HG03558 (cell line): ENCODE data around the gene TMC8.
"Not testable (repeated sequence)": the region's sequence is repeated elsewhere in the genome, so short reads cannot be mapped to it uniquely, and the experiment has no call there.

Experiments used
- ATAC-seq: cut with Tn5 transposase; IDR thresholded peaks from one replicate; pipeline ENCODE4 v1.9.1; 2021; ENCODE audit warnings: moderate number of reproducible peaks; ENCODE audit not compliant: unreplicated experiment; ENCODE audit errors: extremely low read depth

Gene TMC8

DNA sequence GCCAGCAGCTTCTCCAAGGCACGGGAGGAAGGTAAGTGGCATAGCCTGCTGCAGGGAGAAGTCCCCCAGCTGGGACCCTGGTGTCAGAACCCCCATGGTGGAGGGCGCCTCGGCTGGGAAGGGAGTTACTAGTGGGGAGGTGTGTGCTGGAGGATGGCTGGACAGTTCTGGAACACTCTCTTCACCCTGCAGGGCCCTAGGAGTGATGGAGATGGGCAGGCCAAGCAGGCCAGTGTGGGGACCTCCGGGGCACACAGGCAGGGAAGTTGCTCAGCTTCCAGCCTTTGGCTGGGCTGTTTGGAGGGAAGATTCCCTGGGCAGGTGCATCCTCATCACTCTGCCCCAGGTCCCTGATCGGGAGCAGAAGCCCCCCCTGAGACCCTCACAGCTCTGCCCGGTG, 16.3 kb downstream of the TMC8 start:
- no peak for ATAC-seq

- ATAC-seq, result no peak
Measured at GRCh38 chr17:78147315-78147998, 16.9 kb downstream of the TMC8 start.

DNA sequence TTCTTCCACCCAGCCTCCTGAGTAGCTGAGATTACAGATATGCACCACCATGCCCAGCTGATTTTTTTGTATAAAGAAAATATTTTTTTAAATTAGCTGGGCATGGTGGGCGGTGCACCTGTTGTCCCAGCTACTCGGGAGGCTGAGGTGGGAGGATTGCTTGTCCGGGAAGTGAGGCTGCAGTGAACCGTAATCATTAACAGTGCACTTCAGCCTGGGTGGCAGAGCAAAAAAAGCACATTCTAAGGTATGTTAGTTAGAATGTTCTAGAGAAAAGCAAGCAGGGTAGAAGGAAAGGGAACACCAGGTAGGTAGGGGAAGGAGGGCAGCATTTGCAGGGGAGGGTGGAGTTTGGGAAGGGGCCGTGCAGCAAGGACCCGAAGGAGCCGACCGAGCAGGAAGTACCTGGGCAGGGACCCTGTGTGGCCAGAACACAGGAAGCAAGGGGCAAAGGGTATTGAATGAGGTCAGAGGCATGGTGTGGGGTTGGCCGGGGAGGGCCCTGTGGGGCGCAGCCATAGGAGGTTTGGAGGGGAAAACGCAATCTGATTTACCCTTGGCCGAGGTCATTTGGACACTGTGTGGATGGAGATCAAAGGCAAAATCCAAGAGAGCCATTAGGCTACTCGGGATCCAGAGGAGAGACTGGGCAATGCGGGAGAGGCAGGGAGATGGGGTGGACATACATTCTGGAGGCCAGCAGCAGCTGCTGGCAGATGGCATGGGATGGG, 17.9 kb downstream of the TMC8 start:
- no peak for ATAC-seq

- no peak for ATAC-seq
Measured at GRCh38 chr17:78151514-78152008, 21.0 kb downstream of the TMC8 start.

- no peak for ATAC-seq
Measured at GRCh38 chr17:78154903-78155811, 24.6 kb downstream of the TMC8 start.

- ATAC-seq, result no peak
Measured at GRCh38 chr17:78159575-78160158, 29.1 kb downstream of the TMC8 start.

- no peak for ATAC-seq
Measured at GRCh38 chr17:78163881-78164747, 33.5 kb downstream of the TMC8 start.

GRCh38 chr17:78164748-78165607, 34.4 kb downstream of the TMC8 start:
- no peak for ATAC-seq

DNA sequence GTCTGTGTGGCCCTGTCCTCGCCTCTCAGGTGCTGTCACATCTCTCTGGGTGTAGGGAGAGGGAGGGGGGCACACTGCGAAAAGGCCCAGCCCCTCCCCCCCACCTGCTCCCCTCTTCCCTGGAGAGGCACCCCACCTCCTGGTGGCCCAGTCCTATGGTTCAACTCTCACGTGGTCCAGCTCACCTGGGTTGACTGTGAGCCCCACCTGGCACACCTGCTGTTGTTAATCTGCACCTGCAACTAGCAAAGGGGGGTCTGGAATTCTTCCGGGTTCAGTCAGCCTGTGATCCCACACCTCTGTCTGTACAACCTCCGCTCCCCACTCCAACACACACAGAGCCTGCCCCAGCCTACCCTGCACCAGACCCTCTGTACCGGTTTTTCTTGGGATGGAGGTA, 35.8 kb downstream of the TMC8 start:
- no peak for ATAC-seq

GRCh38 chr17:78168242-78168902, 37.8 kb downstream of the TMC8 start, which contains the start of gene SYNGR2:
Gene SYNGR2, plus strand, starts transcription at chr17:78168581. Its CDS starts 36 bp downstream, at chr17:78168617.
- ATAC-seq, result no peak

DNA sequence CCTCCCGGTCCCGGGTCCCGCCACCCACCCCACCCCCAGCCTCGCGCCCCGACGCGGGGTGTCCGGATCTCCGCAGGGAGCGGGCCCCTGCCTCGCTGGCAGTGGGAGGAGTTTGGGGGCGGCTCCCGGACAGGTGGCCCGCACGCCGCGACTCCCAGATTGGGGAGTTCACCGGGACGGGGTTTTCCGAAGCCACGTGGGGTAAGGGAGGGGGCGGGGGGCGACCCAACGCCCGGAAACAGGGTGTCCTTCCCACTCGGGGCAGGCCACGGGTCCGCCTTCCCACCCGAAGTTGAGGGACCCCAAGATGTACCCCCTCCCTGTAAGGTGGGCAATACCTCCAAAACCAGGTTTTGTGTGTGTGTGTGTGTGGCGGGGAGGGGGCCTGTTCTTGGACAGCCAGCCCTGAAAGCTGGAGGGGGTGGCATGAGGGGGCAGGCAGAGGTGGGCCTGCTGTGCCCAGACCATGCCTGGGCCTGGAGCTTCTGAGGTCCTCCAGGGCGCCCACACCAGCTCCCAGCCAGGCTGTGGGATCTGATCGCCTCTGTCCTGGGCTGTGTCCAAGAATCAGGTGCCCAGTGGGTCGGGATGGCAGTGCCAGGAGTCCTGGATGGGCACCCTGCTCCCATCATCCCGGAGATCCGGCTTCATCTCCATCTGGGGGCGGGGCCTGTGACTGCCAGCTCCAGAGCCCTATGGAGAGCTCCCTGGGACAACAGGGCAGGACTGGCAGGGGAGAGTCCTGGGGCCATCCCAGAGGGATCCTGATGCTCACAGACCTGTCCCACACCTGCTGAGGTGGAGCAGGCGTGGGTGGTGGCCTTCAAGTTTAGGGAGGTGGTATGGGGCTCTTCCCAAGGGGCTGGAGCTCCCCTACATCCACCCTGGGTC, 38.6 kb downstream of the TMC8 start:
- no peak for ATAC-seq

GRCh38 chr17:78170692-78171590, 40.4 kb downstream of the TMC8 start:
- ATAC-seq, result no peak

- ATAC-seq, result not testable (repeated sequence)
Measured at GRCh38 chr17:78171591-78172248, 41.1 kb downstream of the TMC8 start.

- ATAC-seq, result no peak
Measured at GRCh38 chr17:78172249-78173051, 41.9 kb downstream of the TMC8 start.
